DOHH2 (cell line): Measurements from ENCODE around the gene RBFOX2.
A peak's percentile ranks its signal among the peaks of the same experiment; 100 is the strongest.

Experiments
- H3F3A ChIP-seq: fragments of 200-600 bp; sonication (generic), shearing (Covaris generic); 2 replicates; pipeline ENCODE4 v1.6.0; 2016; ENCODE audit warnings: antibody characterized with exemption, mild to moderate bottlenecking; ENCODE audit not compliant: control insufficient read depth, insufficient read depth
- H3K27ac ChIP-seq: fragments of 200-600 bp; sonication (generic); 2 replicates; pipeline ENCODE4 v1.5.1; 2014; ENCODE audit warnings: low read depth, mild to moderate bottlenecking, low read length, moderate library complexity
- H3K27me3 ChIP-seq: fragments of 200-600 bp; sonication (generic); 2 replicates; pipeline ENCODE4 v1.6.1; 2014; ENCODE audit warnings: mild to moderate bottlenecking, low read length, mixed read lengths; ENCODE audit not compliant: control insufficient read depth
- H3K36me3 ChIP-seq: fragments of 200-600 bp; sonication (generic); 2 replicates; pipeline ENCODE4 v1.6.1; 2014; ENCODE audit warnings: mild to moderate bottlenecking, low read length, moderate library complexity, mixed read lengths; ENCODE audit not compliant: control insufficient read depth
- H3K4me1 ChIP-seq: fragments of 200-600 bp; sonication (generic); 2 replicates; pipeline ENCODE4 v1.6.1; 2014; ENCODE audit warnings: mild to moderate bottlenecking, low read length, mixed read lengths; ENCODE audit not compliant: control insufficient read depth
- H3K4me2 ChIP-seq: fragments of 200-600 bp; sonication (generic); 2 replicates; pipeline ENCODE4 v1.6.0; 2014; ENCODE audit warnings: mild to moderate bottlenecking, low read length, moderate library complexity
- H3K4me3 ChIP-seq: fragments of 200-600 bp; sonication (generic); 2 replicates; pipeline ENCODE4 v1.5.1; 2014; ENCODE audit warnings: mild to moderate bottlenecking, low read length, mixed read lengths
- H3K79me2 ChIP-seq: fragments of 200-600 bp; sonication (generic); 2 replicates; pipeline ENCODE4 v1.6.1; 2014; ENCODE audit warnings: mild to moderate bottlenecking, low read length, mixed read lengths; ENCODE audit not compliant: control insufficient read depth
- H3K9me2 ChIP-seq: fragments of 200-600 bp; sonication (generic); replicated peaks from 2 replicates; pipeline ENCODE4 v1.6.1; 2014; ENCODE audit warnings: mild to moderate bottlenecking, low read length, mixed read lengths; ENCODE audit not compliant: control insufficient read depth
- H3K9me3 ChIP-seq: fragments of 200-600 bp; sonication (generic); 2 replicates; pipeline ENCODE4 v1.6.1; 2014; ENCODE audit warnings: antibody characterized with exemption, low read length, mixed read lengths; ENCODE audit not compliant: control insufficient read depth, insufficient read depth
- H4K20me1 ChIP-seq: fragments of 200-600 bp; sonication (generic); 2 replicates; pipeline ENCODE4 v1.6.0; 2014; ENCODE audit warnings: low read depth, mild to moderate bottlenecking, antibody characterized with exemption, low read length, moderate library complexity; ENCODE audit not compliant: control insufficient read depth, insufficient read depth
- EZH2phosphoT487 ChIP-seq: fragments of 200-600 bp; sonication (generic); IDR thresholded peaks from 2 replicates; pipeline ENCODE4 v1.6.1; 2017; ENCODE audit warnings: borderline replicate concordance, mild to moderate bottlenecking, antibody characterized with exemption, low read length, moderate library complexity, mixed read lengths
- TF ChIP-seq, protein P1 (sequence below): fragments of 200-600 bp; sonication (generic); IDR thresholded peaks from one replicate; pipeline ENCODE4 v1.5.1; 2014; ENCODE audit warnings: antibody characterized with exemption, mild to moderate bottlenecking, low read depth, low read length; ENCODE audit not compliant: poor library complexity, severe bottlenecking

The RBFOX2 gene

DNA sequence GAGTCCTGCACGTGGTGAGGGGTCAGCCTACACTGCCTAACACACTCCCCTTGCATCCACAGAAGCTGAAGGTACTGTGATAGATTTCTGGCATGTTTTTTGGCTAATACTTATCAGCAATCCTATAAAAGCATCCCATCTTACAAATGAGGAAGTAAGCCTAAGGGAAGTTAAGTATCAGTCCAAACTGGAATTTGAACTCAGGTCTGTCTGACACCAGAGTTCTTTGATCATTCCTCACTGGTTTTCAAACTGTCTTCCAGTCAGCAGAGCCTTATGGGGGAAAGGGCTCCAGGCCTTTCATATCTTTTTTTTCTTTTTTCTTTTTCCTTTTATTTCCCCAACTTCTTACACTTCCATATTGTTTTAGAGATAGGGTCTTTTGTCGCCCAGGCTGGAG, 105.6 kb downstream of the RBFOX2 start:
- Histone ChIP-seq H3K9me2 (no peaks in the 10 kb centered on the region), H3F3A (peaks cover 4% of the 10 kb centered on the region; the same call in 1 of the 2 replicates), H3K4me3 (no peak overlapping the region), H3K27me3 (no peaks in the 10 kb centered on the region), H4K20me1 (no peaks in the 10 kb centered on the region), H3K9me3 (no peaks in the 10 kb centered on the region), H3K79me2 (peaks cover 84% of the 10 kb centered on the region), H3K4me1 (peaks cover 61% of the 10 kb centered on the region), H3K27ac (no peak overlapping the region), H3K4me2 (peak overlapping the region; percentile 9; the same call in 1 of the 2 replicates), H3K36me3 (peaks cover 6% of the 10 kb centered on the region)
- no peak for TF ChIP-seq EZH2phosphoT487
- TF ChIP-seq, protein P1, sequence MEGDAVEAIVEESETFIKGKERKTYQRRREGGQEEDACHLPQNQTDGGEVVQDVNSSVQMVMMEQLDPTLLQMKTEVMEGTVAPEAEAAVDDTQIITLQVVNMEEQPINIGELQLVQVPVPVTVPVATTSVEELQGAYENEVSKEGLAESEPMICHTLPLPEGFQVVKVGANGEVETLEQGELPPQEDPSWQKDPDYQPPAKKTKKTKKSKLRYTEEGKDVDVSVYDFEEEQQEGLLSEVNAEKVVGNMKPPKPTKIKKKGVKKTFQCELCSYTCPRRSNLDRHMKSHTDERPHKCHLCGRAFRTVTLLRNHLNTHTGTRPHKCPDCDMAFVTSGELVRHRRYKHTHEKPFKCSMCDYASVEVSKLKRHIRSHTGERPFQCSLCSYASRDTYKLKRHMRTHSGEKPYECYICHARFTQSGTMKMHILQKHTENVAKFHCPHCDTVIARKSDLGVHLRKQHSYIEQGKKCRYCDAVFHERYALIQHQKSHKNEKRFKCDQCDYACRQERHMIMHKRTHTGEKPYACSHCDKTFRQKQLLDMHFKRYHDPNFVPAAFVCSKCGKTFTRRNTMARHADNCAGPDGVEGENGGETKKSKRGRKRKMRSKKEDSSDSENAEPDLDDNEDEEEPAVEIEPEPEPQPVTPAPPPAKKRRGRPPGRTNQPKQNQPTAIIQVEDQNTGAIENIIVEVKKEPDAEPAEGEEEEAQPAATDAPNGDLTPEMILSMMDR: no peak

- Histone ChIP-seq H3K9me2 (no peaks in the 10 kb centered on the region), H3K9me3 (no peaks in the 10 kb centered on the region), H3K36me3 (peaks cover 6% of the 10 kb centered on the region), H4K20me1 (no peaks in the 10 kb centered on the region), H3K4me3 (peak overlapping the region; percentile 14; the same call in 1 of the 2 replicates), H3K27me3 (no peaks in the 10 kb centered on the region), H3K27ac (peak overlapping the region; percentile 24; the same call in 1 of the 2 replicates), H3K79me2 (peaks cover 87% of the 10 kb centered on the region), H3F3A (0 out of 2 replicates have a peak, but pooled peaks cover 4% of the 10 kb centered on the region), H3K4me2 (peak overlapping the region; percentile 49), H3K4me1 (peaks cover 72% of the 10 kb centered on the region)
- TF ChIP-seq, protein P1: peak; percentile 85
- TF ChIP-seq EZH2phosphoT487: no peak
Observed at GRCh38 chr22:35921777-35922176, 106.8 kb downstream of the RBFOX2 start.

- Histone ChIP-seq H3K4me3 (no peak overlapping the region), H3K27ac (peak overlapping the region; percentile 17; the same call in 1 of the 2 replicates)
Observed at GRCh38 chr22:35921044-35921443, 107.6 kb downstream of the RBFOX2 start.

More at GRCh38 chr22:35921044-35921443, 107.6 kb downstream of the RBFOX2 start:
- no peaks in the 10 kb centered on the region for H3K27me3 ChIP-seq
- no peaks in the 10 kb centered on the region for H3K9me3 ChIP-seq
- H4K20me1 ChIP-seq: no peaks in the 10 kb centered on the region
- H3K4me1 ChIP-seq: peaks cover 79% of the 10 kb centered on the region
- H3K4me2 ChIP-seq: peak overlapping the region; percentile 49
- peaks cover 5% of the 10 kb centered on the region; the same call in 1 of the 2 replicates for H3F3A ChIP-seq
- no peaks in the 10 kb centered on the region for H3K9me2 ChIP-seq
- H3K79me2 ChIP-seq: peaks cover 87% of the 10 kb centered on the region
- peaks cover 6% of the 10 kb centered on the region for H3K36me3 ChIP-seq
- TF ChIP-seq, protein P1: no peak
- TF ChIP-seq EZH2phosphoT487: no peak
